ENCODE measurements around the gene SLC29A2.

DNA sequence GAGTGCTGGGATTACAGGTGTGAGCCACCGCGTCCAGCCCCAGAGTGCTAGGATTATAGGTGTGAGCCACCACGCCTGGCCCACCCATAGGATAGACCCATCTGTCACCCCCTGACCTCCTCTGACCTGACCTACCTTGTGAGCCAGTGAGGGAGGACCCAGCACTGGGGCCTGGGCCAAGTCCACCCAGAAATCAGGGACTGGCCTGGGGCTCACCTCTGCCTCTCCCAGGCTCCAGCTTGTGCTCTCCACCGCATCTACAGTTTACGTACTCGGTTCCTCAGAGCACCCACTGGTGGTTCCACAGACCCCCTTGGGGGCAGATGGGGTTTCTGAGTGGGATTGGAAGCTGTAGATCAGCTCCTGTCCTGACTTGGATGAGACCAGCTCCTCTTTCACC is 6.4 kb downstream of the SLC29A2 start:
- TF ChIP-seq, protein P1, sequence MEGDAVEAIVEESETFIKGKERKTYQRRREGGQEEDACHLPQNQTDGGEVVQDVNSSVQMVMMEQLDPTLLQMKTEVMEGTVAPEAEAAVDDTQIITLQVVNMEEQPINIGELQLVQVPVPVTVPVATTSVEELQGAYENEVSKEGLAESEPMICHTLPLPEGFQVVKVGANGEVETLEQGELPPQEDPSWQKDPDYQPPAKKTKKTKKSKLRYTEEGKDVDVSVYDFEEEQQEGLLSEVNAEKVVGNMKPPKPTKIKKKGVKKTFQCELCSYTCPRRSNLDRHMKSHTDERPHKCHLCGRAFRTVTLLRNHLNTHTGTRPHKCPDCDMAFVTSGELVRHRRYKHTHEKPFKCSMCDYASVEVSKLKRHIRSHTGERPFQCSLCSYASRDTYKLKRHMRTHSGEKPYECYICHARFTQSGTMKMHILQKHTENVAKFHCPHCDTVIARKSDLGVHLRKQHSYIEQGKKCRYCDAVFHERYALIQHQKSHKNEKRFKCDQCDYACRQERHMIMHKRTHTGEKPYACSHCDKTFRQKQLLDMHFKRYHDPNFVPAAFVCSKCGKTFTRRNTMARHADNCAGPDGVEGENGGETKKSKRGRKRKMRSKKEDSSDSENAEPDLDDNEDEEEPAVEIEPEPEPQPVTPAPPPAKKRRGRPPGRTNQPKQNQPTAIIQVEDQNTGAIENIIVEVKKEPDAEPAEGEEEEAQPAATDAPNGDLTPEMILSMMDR (IDR thresholded peaks at IDR 0.05): no peak
- no peak for TF ChIP-seq POLR2A (IDR thresholded peaks at IDR 0.05)
